WTC11 (cell line): Measurements from ENCODE around the gene ELOVL5. TPM values are rescaled to one million over a fixed set of nuclear protein-coding genes. Genes with fewer than 3 reads are reported as not detected.

ENCODE experiments used
- ATAC-seq: fragments of 200-7000 bp; cut with Tn5 transposase; 2 replicates; pipeline ENCODE4 v1.10.0; 2021; ENCODE audit warnings: mild to moderate bottlenecking, moderate library complexity
- CTCF ChIA-PET: fragments of 300-600 bp; sonication (Branson Sonifier 250); formaldehyde crosslinking; loops from one replicate; lab custom pipeline; 2021; ENCODE audit warnings: antibody characterized with exemption; lab: Charles Lee
- POLR2A ChIA-PET: fragments of 350-600 bp; sonication (Branson Sonifier 250); formaldehyde crosslinking; loops from one replicate; lab custom pipeline; 2021; ENCODE audit warnings: antibody characterized with exemption; lab: Charles Lee
- DNase-seq: peaks from one replicate; pipeline ENCODE4 v3.0.0; 2021; ENCODE audit warnings: low spot score
- H3K27ac Mint-ChIP-seq: 2 replicates; pipeline ENCODE4 v1.8.0; 2021; ENCODE audit warnings: mixed read lengths
- H3K27me3 Mint-ChIP-seq: 2 replicates; pipeline ENCODE4 v1.8.0; 2021; ENCODE audit warnings: low read depth, mild to moderate bottlenecking, moderate library complexity, mixed read lengths
- H3K36me3 Mint-ChIP-seq: 2 replicates; pipeline ENCODE4 v1.8.0; 2021; ENCODE audit warnings: mixed read lengths
- H3K4me1 Mint-ChIP-seq: 2 replicates; pipeline ENCODE4 v1.8.0; 2022; ENCODE audit warnings: mixed read lengths
- H3K4me3 Mint-ChIP-seq: 2 replicates; pipeline ENCODE4 v1.8.0; 2021; ENCODE audit warnings: mild to moderate bottlenecking, moderate library complexity, mixed read lengths
- H3K9me3 Mint-ChIP-seq: 2 replicates; pipeline ENCODE4 v1.8.0; 2021; ENCODE audit warnings: mixed read lengths
- AFF4 ChIP-seq: sonication (generic); formaldehyde crosslinking; IDR thresholded peaks from 2 replicates; pipeline ENCODE4 v1.8.1; 2023; ENCODE audit warnings: mild to moderate bottlenecking, missing genetic modification reagents, borderline replicate concordance
- ATF1 ChIP-seq: sonication (generic); formaldehyde crosslinking; IDR thresholded peaks from 2 replicates; pipeline ENCODE4 v1.8.1; 2023; ENCODE audit warnings: mild to moderate bottlenecking, moderate library complexity, missing genetic modification reagents
- E2F4 ChIP-seq: sonication (generic); formaldehyde crosslinking; IDR thresholded peaks from 2 replicates; pipeline ENCODE4 v1.8.1; 2022; ENCODE audit warnings: low read depth, mild to moderate bottlenecking, moderate library complexity, missing genetic modification reagents, borderline replicate concordance
- ETV6 ChIP-seq: sonication (generic); formaldehyde crosslinking; IDR thresholded peaks from 2 replicates; pipeline ENCODE4 v1.8.1; 2022; ENCODE audit warnings: mild to moderate bottlenecking, missing genetic modification reagents
- GRHL2 ChIP-seq: fragments of 250-450 bp; sonication (Bioruptor Pico); IDR thresholded peaks from 2 replicates; pipeline ENCODE4 v1.8.0; 2022; ENCODE audit warnings: mild to moderate bottlenecking, moderate library complexity; ENCODE audit not compliant: insufficient replicate concordance, severe bottlenecking
- MLX ChIP-seq: sonication (generic); formaldehyde crosslinking; IDR thresholded peaks from 2 replicates; pipeline ENCODE4 v1.8.1; 2023; ENCODE audit warnings: mild to moderate bottlenecking, missing genetic modification reagents, moderate library complexity
- PRDM15 ChIP-seq: sonication (generic); formaldehyde crosslinking; IDR thresholded peaks from 2 replicates; pipeline ENCODE4 v1.8.0; 2022; ENCODE audit warnings: missing genetic modification reagents
- PREB ChIP-seq: sonication (generic); formaldehyde crosslinking; IDR thresholded peaks from 2 replicates; pipeline ENCODE4 v1.8.1; 2022; ENCODE audit warnings: mild to moderate bottlenecking, missing genetic modification reagents, moderate library complexity, borderline replicate concordance
- SOX15 ChIP-seq: fragments of 250-450 bp; sonication (Bioruptor Pico); IDR thresholded peaks from 2 replicates; pipeline ENCODE4 v1.9.0; 2021; ENCODE audit warnings: mild to moderate bottlenecking
- STAT6 ChIP-seq: sonication (generic); formaldehyde crosslinking; conservative IDR thresholded peaks from 2 replicates; pipeline ENCODE4 v1.8.1; 2023; ENCODE audit warnings: mild to moderate bottlenecking, low read depth, missing genetic modification reagents, moderate library complexity
- TP53 ChIP-seq: sonication (generic); formaldehyde crosslinking; IDR thresholded peaks from 2 replicates; pipeline ENCODE4 v1.8.1; 2023; ENCODE audit warnings: mild to moderate bottlenecking, missing genetic modification reagents
- ZBTB43 ChIP-seq: sonication (generic); formaldehyde crosslinking; IDR thresholded peaks from 2 replicates; pipeline ENCODE4 v1.8.1; 2023; ENCODE audit warnings: mild to moderate bottlenecking, missing genetic modification reagents
- ZMAT4 ChIP-seq: fragments of 250-450 bp; sonication (Bioruptor Pico); IDR thresholded peaks from 2 replicates; pipeline ENCODE4 v1.9.0; 2021; ENCODE audit warnings: mild to moderate bottlenecking
- ZNF121 ChIP-seq: sonication (generic); formaldehyde crosslinking; IDR thresholded peaks from 2 replicates; pipeline ENCODE4 v1.8.0; 2023; ENCODE audit warnings: missing genetic modification reagents
- ZNF138 ChIP-seq: sonication (generic); formaldehyde crosslinking; conservative IDR thresholded peaks from 2 replicates; pipeline ENCODE4 v1.8.1; 2022; ENCODE audit warnings: mild to moderate bottlenecking, moderate library complexity, missing genetic modification reagents
- ZNF281 ChIP-seq: sonication (generic); formaldehyde crosslinking; IDR thresholded peaks from 2 replicates; pipeline ENCODE4 v1.8.0; 2023; ENCODE audit warnings: mild to moderate bottlenecking, missing genetic modification reagents
- ZNF423 ChIP-seq: fragments of 250-450 bp; sonication (Bioruptor Pico); IDR thresholded peaks from 2 replicates; pipeline ENCODE4 v2.1.2; 2022; ENCODE audit warnings: mild to moderate bottlenecking, moderate library complexity
- total RNA-seq: library from RNA; stranded (reverse); gene quantifications from 3 replicates; pipeline ENCODE4 v1.2.3, GENCODE V29; 2021

ELOVL5 gene
- total RNA-seq, 1 experiment from 2014 or later: 122 TPM

- ATAC-seq: no peak
- peak overlapping the region; percentile 81 for H3K4me3 Mint-ChIP-seq
- CTCF ChIA-PET: interaction anchor here (0.6 to 1.4 kb wide), 8 partner anchors 12 to 551 kb away, joined by 3 to 6 read pairs (median 3); partner anchors contain the start of gene ELOVL5
- no peak for DNase-seq
- POLR2A ChIA-PET: interaction anchor here (0.9 to 1.4 kb wide), 2 partner anchors 12 to 19 kb away, joined by 3 to 11 read pairs; partner anchors contain the start of gene ELOVL5
- H3K36me3 Mint-ChIP-seq: peaks cover 11% of the 10 kb centered on the region; the same call in 1 of the 2 replicates
- H3K9me3 Mint-ChIP-seq: peaks cover 25% of the 10 kb centered on the region
- peak overlapping the region; percentile 98; the same call in 1 of the 2 replicates for H3K27ac Mint-ChIP-seq
- H3K27me3 Mint-ChIP-seq: peaks cover 17% of the 10 kb centered on the region
- peaks cover 31% of the 10 kb centered on the region for H3K4me1 Mint-ChIP-seq
- TF ChIP-seq ZNF121 (no peak), PREB (CRISPR knock-in tag) (no peak), TP53 (no peak), PRDM15 (no peak), ETV6 (CRISPR knock-in tag) (no peak), ATF1 (CRISPR knock-in tag) (no peak), ZNF281 (CRISPR knock-in tag) (no peak), ZNF138 (CRISPR knock-in tag) (no peak), ZBTB43 (no peak), E2F4 (no peak), ZMAT4 (no peak), AFF4 (CRISPR knock-in tag) (no peak), ZNF423 (no peak), GRHL2 (no peak), MLX (CRISPR knock-in tag) (no peak), STAT6 (no peak), SOX15 (no peak)
Observed at GRCh38 chr6:53360093-53360912, 11.6 kb upstream of the ELOVL5 start.
